Panc1 (cell line): ENCODE measurements around the gene APOBEC3B. TPM values are rescaled to one million over a fixed set of nuclear protein-coding genes. Genes with fewer than 3 reads are reported as not detected.

Experiments
- ATAC-seq: fragments of 200-7000 bp; cut with Tn5 transposase; 2 replicates; pipeline ENCODE4 v1.9.1; 2020; ENCODE audit warnings: mild to moderate bottlenecking, moderate library complexity
- BruUV-seq: library from RNA; stranded (reverse); fragments of 400-500 nt; replicated peaks from 2 replicates; lab custom pipeline; 2021; lab: Mats Ljungman, UMichigan
- CTCF ChIA-PET: fragments of 300-600 bp; sonication (Branson Sonifier 250); formaldehyde crosslinking; loops from one replicate; lab custom pipeline; 2022; ENCODE audit warnings: antibody characterized with exemption; lab: Charles Lee
- POLR2A ChIA-PET: fragments of 300-600 bp; sonication (Branson Sonifier 250); formaldehyde crosslinking; loops from one replicate; lab custom pipeline; 2022; ENCODE audit warnings: antibody characterized with exemption; lab: Charles Lee
- DNase-seq: peaks from one replicate; pipeline ENCODE4 v3.0.0-alpha.2; 2010; ENCODE audit warnings: low read depth, low spot score
- H3K27ac ChIP-seq: 2 replicates; pipeline ENCODE4 v1.5.1; 2011; ENCODE audit warnings: mild to moderate bottlenecking, low read length, inconsistent platforms
- H3K27me3 ChIP-seq: fragments of 200-500 bp; sonication (Bioruptor generic); 2 replicates; pipeline ENCODE4 v1.6.0; 2014; ENCODE audit warnings: low read length, inconsistent platforms; ENCODE audit not compliant: control insufficient read depth, insufficient read depth
- H3K36me3 ChIP-seq: fragments of 200-500 bp; sonication (Bioruptor generic); 2 replicates; pipeline ENCODE4 v1.5.1; 2014; ENCODE audit warnings: inconsistent platforms, mild to moderate bottlenecking, low read length, moderate library complexity; ENCODE audit not compliant: control insufficient read depth, insufficient read depth
- H3K4me1 ChIP-seq: 2 replicates; pipeline ENCODE4 v1.5.1; 2011; ENCODE audit warnings: inconsistent platforms, mild to moderate bottlenecking, low read length, moderate library complexity; ENCODE audit not compliant: control insufficient read depth, insufficient read depth
- H3K4me3 ChIP-seq, 2 experiments: 2 replicates each; pipeline ENCODE4 v1.5.1; 2011 to 2012; ENCODE audit warnings: low read depth in 2 of 2, low read length in 2 of 2, mild to moderate bottlenecking in 2 of 2, inconsistent platforms in 1 of 2, moderate library complexity in 1 of 2
- H3K9me3 ChIP-seq: fragments of 200-500 bp; sonication (Bioruptor generic); 2 replicates; pipeline ENCODE4 v1.5.1; 2014; ENCODE audit warnings: low read depth, mild to moderate bottlenecking, inconsistent platforms, low read length, moderate library complexity; ENCODE audit not compliant: control insufficient read depth, insufficient read depth
- POLR2AphosphoS5 ChIP-seq: IDR thresholded peaks from 2 replicates; pipeline ENCODE4 v1.6.1; 2012; ENCODE audit warnings: mild to moderate bottlenecking, low read depth, low read length, moderate library complexity
- SIN3A ChIP-seq: IDR thresholded peaks from 2 replicates; pipeline ENCODE4 v1.6.1; 2012; ENCODE audit warnings: low read depth, mild to moderate bottlenecking, low read length, moderate library complexity, borderline replicate concordance; ENCODE audit not compliant: insufficient read depth
- TCF7L2 ChIP-seq: IDR thresholded peaks from 2 replicates; pipeline ENCODE4 v1.6.1; 2011; ENCODE audit warnings: mild to moderate bottlenecking, low read depth, low read length, inconsistent platforms
- in situ Hi-C: cut with HindIII; loops from 2 replicates; pipeline ENCODE4 v1.10.0; 2016; ENCODE audit warnings: low sequenced_read_pairs, low pct_unique_long_range_greater_than_20kb
- intact Hi-C: fragments of 100-400 bp; cut with micrococcal nuclease; formaldehyde crosslinking; loops from one replicate; pipeline ENCODE4 v1.10.0; 2022; ENCODE audit not compliant: unreplicated experiment
- total RNA-seq: library from RNA; stranded (reverse); gene quantifications from one replicate; pipeline ENCODE4 v1.2.1, GENCODE V29; 2021; ENCODE audit not compliant: unreplicated experiment
- TF ChIP-seq, protein P1 (sequence below), 2 experiments: IDR thresholded peaks; 2 replicates each; pipeline ENCODE4 v1.6.1; 2011 to 2012; ENCODE audit warnings: low read depth in 2 of 2, control low read depth in 1 of 2, low read length in 1 of 2, mild to moderate bottlenecking in 1 of 2, moderate library complexity in 1 of 2; ENCODE audit not compliant: insufficient read depth in 1 of 2
- TF ChIP-seq, protein P2 (sequence below): fragments of 450-650 bp; IDR thresholded peaks from 2 replicates; pipeline ENCODE4 v1.5.1; 2017; ENCODE audit warnings: mild to moderate bottlenecking

APOBEC3B gene
- total RNA-seq, 1 experiment from 2014 or later, result 15.6 TPM

DNA sequence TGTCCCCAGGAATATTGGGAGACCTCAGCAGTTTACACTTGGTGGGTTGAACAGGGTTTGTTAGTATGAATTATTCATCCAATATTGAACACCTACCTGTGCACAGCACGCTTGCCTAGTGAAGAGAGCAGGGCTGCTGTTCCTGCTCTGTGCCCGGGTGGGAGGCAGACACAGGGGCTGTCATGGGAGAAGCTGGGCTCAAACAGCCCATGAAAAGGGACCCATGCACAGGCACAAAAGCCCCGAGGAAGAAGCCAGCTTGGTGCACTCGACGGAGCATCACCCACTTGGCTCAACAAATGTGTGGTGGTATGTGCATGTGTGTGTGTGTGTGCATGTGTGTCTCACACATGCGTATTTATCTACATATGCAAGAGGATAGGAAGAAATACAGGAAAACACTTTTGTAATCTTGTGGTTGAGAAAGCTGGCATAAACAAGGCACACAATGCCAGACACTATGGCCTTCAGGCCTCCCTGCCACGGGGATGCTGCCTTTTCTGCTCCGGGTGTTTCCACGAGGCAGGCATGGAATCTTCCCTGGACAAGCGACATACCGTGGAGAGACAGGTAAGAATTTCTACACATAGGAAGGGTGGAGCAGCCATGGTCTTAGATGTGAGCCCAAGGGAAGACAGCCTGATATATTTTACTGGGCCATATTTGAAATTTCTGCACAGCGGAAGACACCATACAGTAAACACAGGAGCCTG is 29.7 kb upstream of the APOBEC3B start:
- Histone ChIP-seq H3K4me1 (no peaks in the 10 kb centered on the region), H3K27me3 (no peaks in the 10 kb centered on the region), H3K27ac (no peak overlapping the region), H3K4me3 (no peak overlapping the region), H3K36me3 (no peaks in the 10 kb centered on the region), H3K9me3 (no peaks in the 10 kb centered on the region)
- ChIA-PET POLR2A (no interaction called here), CTCF (interaction anchor here (0.6 kb wide), 1 partner anchor 190 kb away, joined by 4 read pairs; no protein-coding TSS in a partner anchor)
- DNase-seq (no peak), ATAC-seq (no peak)
- in situ Hi-C loops (no loop called here), intact Hi-C loops (no loop called here)
- TF ChIP-seq, protein P1, sequence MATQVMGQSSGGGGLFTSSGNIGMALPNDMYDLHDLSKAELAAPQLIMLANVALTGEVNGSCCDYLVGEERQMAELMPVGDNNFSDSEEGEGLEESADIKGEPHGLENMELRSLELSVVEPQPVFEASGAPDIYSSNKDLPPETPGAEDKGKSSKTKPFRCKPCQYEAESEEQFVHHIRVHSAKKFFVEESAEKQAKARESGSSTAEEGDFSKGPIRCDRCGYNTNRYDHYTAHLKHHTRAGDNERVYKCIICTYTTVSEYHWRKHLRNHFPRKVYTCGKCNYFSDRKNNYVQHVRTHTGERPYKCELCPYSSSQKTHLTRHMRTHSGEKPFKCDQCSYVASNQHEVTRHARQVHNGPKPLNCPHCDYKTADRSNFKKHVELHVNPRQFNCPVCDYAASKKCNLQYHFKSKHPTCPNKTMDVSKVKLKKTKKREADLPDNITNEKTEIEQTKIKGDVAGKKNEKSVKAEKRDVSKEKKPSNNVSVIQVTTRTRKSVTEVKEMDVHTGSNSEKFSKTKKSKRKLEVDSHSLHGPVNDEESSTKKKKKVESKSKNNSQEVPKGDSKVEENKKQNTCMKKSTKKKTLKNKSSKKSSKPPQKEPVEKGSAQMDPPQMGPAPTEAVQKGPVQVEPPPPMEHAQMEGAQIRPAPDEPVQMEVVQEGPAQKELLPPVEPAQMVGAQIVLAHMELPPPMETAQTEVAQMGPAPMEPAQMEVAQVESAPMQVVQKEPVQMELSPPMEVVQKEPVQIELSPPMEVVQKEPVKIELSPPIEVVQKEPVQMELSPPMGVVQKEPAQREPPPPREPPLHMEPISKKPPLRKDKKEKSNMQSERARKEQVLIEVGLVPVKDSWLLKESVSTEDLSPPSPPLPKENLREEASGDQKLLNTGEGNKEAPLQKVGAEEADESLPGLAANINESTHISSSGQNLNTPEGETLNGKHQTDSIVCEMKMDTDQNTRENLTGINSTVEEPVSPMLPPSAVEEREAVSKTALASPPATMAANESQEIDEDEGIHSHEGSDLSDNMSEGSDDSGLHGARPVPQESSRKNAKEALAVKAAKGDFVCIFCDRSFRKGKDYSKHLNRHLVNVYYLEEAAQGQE (IDR thresholded peaks at IDR 0.05; ENCODE audit: insufficient read depth in 1 of 2, low read depth in 2 of 2, low read length in 1 of 2), result no peak
- TF ChIP-seq TCF7L2, result no peak
- no peak for TF ChIP-seq SIN3A
- TF ChIP-seq, protein P2, sequence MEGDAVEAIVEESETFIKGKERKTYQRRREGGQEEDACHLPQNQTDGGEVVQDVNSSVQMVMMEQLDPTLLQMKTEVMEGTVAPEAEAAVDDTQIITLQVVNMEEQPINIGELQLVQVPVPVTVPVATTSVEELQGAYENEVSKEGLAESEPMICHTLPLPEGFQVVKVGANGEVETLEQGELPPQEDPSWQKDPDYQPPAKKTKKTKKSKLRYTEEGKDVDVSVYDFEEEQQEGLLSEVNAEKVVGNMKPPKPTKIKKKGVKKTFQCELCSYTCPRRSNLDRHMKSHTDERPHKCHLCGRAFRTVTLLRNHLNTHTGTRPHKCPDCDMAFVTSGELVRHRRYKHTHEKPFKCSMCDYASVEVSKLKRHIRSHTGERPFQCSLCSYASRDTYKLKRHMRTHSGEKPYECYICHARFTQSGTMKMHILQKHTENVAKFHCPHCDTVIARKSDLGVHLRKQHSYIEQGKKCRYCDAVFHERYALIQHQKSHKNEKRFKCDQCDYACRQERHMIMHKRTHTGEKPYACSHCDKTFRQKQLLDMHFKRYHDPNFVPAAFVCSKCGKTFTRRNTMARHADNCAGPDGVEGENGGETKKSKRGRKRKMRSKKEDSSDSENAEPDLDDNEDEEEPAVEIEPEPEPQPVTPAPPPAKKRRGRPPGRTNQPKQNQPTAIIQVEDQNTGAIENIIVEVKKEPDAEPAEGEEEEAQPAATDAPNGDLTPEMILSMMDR, result no peak
- no peak for TF ChIP-seq POLR2AphosphoS5
- no TSS peak for BruUV-seq

DNA sequence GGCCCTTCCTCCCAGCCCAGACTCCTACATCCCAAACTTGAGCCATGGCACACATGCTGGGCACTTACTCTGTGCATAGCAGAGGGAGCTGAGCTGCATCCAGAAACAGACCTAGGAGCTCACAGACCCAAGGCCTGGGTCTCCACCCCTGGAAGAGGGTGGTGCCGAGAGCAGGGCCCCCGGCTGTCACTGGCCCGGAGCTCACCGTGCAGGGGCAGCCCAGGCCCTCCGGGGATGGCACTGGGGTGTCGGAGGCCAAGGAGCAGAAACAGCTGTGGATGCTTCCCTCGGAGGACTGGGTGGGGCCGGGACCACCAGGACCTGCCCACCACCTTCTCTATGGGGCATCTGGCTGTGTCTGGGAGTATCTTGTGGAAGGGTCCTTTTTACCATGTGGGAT is 29.1 kb upstream of the APOBEC3B start:
- intact Hi-C loops (no loop called here), in situ Hi-C loops (no loop called here)
- 0 out of 2 replicates have a peak, but pooled peaks cover 1% of the 10 kb centered on the region for H3K27me3 ChIP-seq
- no peak overlapping the region for H3K4me3 ChIP-seq
- H3K27ac ChIP-seq, result no peak overlapping the region
- no peak for TF ChIP-seq POLR2AphosphoS5
- TF ChIP-seq, protein P1 (IDR thresholded peaks at IDR 0.05; ENCODE audit: insufficient read depth in 1 of 2, low read depth in 2 of 2, low read length in 1 of 2), result no peak
- TF ChIP-seq SIN3A, result no peak
- ATAC-seq, result no peak
- H3K9me3 ChIP-seq, result no peaks in the 10 kb centered on the region
- BruUV-seq, result no TSS peak
- CTCF ChIA-PET, result interaction anchor here (0.6 kb wide), 1 partner anchor 191 kb away, joined by 4 read pairs; no protein-coding TSS in a partner anchor
- H3K4me1 ChIP-seq, result no peaks in the 10 kb centered on the region
- POLR2A ChIA-PET, result no interaction called here
- no peaks in the 10 kb centered on the region for H3K36me3 ChIP-seq
- no peak for DNase-seq
